Stimulated activated CD8-positive, alpha-beta memory T cell treated with anti-CD3 and anti-CD28 coated beads, Interleukin-7, amount 100 ng/mL, for 48 hours (primary cell): ENCODE data around the gene MTA2.
A peak's percentile ranks its signal among the peaks of the same experiment; 100 is the strongest.
"Not testable (repeated sequence)": the region's sequence is repeated elsewhere in the genome, so short reads cannot be mapped to it uniquely, and the experiment has no call there.

ENCODE experiments used
- DNase-seq, 2 donors: peaks; one replicate each; pipeline ENCODE4 v3.0.0-alpha.2; 2020; ENCODE audit warnings: low read depth in 1 of 2; ENCODE audit errors: extremely low read depth in 1 of 2

MTA2 gene

DNA sequence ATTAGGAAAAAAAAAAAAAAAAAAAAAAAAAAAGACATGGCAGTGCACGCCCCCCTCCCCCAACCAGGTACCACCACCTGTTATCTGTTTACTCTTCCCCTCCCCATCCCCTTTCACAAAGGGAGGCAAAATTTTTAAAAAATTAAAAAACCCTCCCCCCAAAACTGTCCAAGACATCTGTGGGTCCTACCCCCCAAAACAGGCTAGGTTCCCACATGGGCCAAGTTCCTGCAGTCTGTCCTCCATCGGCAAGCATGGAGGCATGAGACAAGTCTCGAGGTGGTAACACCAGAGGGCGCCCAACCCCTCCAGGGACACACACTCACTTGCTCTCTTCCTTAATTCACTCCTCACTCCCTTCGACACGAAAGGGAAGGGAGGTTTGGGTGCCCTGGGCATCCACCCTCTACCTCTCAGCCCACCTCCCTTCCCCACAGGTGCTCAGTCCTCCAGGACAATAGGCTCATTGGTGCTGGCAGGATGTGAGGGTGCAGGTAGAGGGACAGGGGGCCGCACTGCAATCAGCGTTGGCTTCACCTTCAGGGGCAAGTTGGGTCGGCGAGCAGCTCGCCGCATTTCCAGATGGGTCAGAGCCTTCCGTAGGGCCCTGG, 8.1 kb downstream of the MTA2 start:
- peak in 1 of 2 donors; percentile 68 for DNase-seq

DNA sequence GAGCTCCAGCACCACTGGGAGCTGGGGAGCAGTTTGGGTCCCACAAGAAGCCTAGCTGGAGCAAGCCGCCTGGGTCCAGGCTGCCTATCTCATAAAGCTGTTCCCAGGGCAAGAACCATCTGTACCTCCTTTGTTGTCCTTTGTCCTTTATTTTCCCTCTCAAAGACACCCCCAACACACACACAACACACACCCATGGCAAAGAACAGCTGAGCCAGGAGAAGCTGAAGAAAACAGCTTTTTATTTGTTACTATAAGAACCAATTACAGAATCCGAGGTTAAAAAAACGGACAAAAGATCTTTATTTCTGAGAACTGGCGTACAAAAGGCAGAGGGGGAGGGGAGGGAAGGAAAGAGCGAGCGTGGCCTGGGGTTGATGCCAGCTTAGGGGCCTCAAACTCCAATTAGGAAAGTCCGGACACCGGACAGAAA, 8.7 kb downstream of the MTA2 start:
- no peak for DNase-seq

DNA sequence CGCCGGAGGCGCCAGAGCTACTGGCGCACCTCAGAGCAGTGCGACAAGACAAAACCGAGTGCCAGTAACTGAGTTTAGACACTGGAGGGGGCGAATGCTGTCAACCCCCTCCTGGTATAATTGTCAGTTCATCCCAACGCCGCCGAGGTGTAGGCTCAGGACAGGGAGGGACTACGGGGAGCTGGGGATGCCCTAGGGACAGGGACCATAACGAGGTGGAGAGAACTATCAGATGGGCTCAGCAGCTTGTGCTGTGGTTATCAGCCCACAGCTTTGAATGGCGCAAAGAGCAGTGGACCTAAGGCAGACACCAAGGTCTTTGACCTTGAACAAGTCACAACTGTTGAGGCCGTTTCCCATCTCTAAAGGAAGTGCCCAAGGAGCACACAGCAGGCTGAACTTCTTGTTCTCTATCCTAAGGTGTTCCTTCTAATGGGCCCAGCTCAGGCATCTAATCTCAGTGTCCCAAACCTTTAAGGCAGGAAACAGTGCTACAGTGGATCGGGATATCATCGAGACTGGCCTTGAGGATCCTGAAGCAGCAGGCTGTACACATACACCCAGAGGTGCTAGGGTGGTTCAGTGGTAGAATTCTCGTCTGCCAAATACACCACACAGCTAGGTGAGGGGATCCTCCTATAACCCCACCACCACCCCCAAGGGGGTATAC, 9.4 kb downstream of the MTA2 start:
- no peak for DNase-seq

DNA sequence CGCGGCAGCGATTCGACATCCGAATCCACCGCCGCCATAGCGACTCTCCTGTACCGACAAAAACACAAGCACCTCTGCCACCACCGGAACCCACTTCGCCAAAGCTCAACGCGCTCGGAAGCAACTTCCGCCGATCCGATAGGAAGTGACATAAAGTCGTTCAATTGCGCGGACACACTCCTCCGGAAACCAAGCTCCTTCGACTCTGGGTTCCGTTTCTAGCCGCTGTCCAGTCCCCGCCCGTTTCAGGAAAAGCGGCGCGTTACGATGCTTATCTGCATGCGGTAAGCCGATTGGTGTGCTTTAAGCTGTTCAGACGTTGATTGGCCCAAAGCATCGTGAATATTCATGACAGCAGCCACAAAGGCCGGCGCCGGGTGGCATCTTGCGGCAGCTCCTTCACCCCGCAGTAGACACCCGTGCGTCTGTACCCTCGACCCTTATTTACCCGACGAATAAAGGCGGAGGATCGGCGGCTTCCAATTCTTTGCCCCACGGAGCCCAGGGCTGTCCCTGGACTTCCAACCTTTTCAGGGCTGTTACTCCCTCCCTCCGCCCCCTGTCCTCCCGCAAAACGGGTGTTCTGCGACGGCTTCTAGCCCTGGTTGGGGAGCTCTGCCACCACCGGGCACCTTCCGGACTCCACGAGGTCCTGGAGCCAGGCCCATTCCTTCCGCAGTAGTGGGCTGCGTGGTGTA, 10.1 kb downstream of the MTA2 start, which contains the start of gene TUT1:
TUT1 (minus strand) TSS at position 76 of the 698 bp plus-strand sequence; CDS start at position 38, 38 bp downstream.
- DNase-seq, result peak; percentile 87 to 95

DNA sequence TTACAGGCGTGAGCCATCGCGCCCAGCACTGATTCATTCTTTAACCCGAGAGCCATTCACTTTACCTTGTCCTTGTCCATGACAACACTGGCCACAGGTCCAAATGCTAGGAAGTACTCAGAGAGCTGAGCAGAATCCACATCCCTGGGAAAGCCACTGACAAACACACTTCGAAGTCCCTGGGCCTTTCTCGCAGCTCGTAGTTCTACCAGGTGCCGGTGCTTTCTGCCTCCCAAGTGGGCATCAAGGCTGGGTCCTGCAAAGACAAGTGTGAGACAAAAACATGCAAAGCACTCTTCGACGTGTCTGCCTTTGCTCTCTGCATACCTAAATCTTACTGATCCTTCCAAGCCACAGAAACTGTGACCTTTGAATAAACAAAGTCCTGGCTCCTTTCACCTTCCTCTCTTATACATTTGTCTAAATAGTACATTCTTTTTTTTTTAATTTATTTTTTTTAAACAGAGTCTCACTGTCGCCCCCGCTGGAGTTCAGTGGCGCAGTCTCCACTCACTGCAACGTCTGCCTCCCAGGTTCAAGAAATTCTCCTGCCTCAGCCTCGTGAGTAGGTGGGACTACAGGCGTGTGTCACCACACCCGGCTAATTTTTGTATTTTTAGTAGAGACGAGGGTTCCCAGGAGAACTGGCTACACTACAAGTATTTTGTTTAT, 12.6 kb downstream of the MTA2 start:
- no peak for DNase-seq

DNA sequence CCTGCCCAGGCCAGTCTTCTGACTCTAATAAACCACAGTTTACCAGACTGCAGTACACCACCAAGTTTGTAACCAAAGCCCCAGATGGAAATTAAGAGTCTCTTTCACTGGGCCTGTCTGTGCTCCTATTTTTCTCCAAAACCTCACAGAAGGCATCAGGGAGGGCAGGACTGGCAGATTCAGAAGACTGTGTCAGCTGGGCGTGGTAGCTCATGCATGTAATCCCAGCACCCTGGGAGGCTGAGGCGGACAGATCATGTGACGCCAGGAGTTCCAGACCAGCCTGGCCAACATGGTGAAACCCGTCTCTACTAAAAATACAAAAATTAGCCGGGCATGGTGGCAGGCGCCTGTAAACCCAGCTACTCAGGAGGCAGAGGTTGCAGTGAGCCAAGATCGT, 16.3 kb downstream of the MTA2 start:
- DNase-seq, result not testable (repeated sequence)

DNA sequence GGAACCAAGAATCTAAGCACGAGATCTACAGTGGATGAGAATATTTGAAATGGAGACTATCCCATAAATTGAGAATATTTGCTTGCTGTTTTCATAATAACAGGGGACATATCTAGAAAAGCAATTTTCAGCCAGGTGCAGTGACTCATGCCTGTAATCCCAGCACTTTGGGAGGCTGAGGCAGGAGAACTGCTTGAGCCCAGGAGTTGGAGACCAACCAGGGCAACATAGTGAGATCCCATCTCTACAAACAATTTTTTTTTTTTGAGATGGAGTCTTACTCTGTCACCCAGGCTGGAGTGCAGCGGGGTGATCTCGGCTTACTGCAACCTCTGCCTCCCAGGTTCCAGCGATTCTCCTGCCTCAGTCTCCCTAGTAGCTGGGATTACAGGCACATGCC, 19.9 kb downstream of the MTA2 start:
- DNase-seq, result not testable (repeated sequence)

DNA sequence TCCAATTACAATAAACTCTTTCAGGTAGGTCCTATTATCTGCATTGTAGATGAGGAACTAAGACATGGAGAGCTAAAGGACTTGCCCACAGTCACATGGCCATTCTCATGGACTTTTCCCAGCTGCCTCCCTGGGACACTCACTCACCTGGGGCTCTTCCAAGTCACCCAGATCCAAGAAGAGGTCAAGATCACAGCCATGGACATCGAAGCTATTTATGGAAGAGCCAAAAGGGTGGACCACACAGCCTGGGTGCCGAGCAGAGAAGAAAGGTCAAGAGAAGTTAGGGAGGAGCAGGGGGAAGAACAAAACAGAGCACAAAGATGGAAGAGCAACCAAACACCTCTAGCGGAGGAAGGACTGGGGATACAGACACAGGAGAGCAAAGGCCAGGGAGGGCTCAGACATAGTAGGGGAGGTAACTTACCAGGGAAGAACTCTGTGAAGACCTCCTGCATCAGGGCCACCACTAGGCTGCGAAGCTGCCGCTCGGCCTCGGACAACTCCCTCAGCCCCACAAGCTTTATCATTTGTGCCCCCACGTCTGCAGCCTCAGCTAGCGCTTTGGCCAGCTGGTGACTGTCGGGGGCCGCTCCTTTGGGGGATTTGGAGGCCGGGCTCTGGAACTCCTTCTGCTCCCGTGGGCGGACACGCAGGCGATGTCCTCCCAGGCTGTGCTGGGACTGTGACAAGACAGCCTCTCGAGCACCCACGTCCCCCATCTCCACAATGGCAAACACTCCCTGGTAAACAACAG, 20.5 kb downstream of the MTA2 start:
- DNase-seq, result no peak

DNA sequence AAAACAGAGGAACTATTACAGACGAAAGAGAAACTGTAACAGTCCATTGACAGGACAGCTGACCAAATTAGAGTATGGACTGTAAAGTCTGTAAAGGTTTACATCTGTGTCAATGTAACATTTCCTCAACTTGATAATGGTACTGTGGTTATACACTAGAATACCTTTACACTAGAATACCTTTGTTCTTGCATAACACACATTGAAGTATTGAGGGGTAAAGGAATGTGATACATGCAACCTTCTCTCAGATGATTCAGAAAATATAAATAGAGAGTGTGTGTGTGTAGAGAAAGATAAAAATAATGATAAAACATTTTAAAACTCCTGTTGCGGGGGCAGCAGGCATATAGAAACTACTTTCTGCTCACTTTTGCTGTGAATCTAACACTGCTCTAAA, 22.4 kb downstream of the MTA2 start:
- no peak for DNase-seq

DNA sequence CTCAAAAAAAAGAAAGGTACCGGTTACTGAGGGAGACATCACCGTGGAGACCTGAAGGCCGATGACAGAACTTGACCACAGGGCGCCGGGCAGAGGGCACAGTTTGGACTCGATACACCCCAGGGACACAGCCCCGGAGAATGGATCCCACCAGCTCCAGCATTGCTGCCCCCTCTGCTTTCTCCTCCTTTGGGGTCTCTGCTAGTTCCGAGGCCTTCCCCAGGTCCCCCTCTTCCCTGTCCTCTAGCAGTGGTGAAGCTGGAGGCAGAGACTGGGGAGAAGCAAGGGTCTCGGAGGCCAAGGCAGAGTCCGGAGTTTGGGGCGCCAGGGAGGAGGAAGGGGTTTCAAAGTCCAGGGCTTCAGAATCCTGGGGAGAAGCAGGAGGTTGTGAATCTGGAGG, 23.1 kb downstream of the MTA2 start:
- no peak for DNase-seq

DNA sequence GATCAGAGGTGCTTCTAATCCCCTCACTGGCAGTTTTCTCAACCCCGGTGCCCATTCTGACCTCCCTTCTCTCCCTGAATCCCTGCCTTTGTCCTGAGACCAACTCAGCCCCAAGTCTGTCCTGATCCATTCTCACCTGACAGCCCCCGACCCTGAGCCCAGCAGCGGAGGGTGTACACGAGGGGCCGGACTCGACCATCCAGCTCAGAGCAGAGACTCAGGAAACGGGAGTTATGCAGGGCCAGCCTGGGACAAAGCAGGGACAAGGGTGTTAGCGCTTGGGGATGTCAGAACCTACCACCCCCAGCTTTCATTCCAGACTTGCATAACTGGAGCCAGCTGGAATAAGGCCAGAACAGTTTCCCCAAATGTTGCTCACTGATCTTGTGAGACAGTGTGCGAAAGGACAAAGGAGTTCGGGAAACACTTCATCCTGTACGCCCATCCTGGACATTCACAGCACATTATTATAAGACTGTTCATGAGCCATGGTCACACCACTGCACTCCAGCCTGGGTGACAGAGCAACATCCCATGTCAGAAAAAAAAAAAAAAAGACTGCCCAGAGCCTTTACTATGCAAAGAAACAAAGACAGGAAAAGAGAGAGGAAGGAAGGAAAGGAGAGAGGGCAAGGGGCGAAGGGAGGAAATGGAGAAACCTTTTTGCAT, 24.5 kb downstream of the MTA2 start:
- no peak for DNase-seq

DNA sequence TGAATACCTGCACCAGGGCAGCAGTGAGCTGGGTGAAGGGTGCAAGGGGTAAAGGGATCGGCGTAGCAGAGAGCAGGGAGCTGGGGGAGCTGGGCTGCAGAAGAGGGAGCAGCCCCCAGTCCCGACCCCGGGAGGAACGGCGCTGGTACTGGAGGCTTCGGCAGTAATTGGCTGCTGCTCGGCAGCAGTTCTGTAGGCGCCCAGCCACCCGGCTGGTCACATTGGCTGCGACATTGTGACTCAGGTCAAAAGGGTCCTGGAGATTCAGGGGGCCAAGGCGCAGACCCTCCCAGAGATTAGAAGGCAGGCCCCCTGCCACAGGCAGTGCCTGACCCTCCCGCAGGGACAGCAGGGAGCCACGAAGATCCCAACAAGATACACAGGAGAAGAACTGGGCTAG, 25.8 kb downstream of the MTA2 start:
- no peak for DNase-seq

DNA sequence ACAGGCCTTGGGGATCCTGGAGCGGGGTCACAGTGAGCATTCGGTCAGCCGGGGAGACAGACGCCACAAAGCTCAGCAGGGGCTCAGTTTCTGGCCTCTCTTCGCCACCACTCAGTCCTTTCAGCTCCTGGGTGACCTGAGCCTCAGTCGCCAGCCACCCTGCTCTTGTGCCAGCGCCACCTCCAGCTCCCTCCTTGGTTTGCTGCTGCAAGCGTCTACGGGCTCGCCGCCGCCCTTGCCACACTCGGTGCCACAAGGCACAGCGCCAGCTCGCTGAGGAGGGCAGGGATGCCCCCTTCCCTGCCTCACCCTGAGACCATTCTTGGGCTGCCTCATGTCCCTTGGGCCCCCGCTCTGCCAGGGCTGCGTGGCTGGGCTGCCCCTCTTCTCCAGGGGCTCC, 26.5 kb downstream of the MTA2 start:
- no peak for DNase-seq

DNA sequence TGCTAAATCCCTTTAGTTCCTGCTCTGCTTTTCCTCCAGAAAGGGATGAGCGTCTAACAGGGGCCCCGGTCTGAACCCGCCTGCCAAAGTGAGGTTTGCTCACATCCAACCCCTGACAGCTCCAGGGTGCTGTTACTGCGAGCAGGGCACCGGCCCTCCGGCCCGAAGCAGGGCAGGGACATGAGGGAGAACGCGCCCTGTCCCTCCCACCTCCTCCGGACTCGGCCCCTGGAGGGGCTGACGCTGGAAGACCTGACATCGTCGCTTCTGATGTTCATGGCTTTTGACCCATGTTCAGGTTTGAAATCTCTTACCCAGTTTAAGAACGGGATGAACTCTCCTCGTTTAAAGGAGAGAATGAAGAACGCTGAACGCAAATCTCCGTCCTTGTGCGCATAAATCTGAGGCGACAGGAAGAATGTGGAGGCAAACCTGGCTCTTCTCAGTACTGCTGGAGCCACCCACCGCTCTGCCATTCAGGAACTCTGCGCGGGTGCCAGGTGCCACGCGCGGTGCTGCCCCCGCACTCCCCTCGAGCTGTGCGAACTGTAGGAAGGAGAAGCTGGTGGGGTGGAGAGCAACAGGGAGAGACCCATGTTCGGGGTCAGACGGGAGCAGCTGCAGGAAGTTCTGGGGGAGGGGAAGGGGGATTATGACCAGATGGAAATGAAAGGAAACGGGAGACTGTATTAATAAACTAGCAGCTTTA, 27.1 kb downstream of the MTA2 start:
- DNase-seq, result no peak

DNA sequence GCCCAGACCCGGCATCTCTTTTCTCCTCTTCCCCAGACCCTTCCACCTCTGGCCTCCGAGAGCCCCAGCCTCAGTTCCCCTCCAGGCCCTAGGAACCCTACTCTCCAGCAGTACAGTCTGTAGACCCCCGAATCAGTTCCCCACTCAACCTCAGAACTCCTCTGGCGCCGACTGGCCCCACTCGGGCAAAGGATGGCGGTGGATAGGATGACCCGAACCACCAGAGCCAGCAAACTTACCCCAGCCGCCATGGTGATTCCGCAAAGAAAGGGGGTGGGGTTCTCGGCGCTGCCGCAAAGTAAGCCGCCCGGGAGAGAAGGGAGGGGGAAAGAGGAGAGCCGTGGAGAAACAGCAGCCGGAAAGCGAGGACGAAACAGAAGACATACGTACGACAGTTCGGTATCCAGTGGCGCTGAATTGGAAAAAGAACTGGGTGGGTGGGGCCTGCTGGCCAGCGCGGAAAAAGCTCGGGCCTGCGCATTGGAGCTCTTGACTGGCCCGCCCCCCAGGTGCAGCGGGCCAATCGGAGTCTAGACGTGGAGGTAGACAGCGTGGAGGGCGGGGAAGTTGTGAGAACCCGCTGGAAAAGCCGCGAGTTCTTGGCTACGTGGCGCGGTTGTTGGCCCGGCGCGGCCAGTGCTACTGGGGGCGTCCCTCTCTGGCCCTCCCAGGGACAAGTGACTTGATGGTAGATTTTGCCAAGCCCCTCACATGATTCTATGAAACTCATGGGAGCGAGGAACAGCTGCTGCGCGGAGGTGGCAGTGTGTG, 27.9 kb downstream of the MTA2 start, which contains the start of gene EEF1G:
EEF1G (minus strand) TSS at position 300 of the 771 bp plus-strand sequence; CDS start at position 251, 49 bp downstream.
- DNase-seq, result peak; percentile 96 to 99

DNA sequence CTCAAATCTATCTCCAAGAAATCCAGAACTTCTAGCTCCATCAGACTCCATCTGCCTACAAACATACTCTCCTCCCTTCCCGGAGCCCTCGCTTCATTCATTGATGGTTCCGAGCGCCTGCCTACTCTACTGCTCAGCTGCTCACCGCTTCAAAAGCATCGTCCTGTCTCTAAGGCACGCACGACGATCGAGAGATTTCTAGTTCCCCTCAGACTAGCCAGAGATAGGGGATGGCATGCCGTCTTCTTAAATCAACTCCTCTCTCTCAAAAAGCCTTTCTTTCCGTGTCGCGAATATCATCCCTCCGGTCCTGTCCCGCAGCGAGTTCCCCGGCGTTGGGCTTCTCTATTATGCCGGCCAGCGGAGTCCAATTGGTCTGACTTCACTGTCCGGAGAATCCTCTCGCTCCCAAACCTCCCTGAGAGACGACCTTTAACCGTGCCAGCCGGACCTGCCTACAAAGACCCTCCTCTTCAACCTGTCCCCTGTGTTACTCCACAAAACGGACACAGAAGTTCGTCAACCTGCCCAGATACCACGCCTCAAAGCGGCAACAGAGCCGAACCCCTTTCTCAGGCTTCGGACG, 28.6 kb downstream of the MTA2 start:
- DNase-seq, result no peak

DNA sequence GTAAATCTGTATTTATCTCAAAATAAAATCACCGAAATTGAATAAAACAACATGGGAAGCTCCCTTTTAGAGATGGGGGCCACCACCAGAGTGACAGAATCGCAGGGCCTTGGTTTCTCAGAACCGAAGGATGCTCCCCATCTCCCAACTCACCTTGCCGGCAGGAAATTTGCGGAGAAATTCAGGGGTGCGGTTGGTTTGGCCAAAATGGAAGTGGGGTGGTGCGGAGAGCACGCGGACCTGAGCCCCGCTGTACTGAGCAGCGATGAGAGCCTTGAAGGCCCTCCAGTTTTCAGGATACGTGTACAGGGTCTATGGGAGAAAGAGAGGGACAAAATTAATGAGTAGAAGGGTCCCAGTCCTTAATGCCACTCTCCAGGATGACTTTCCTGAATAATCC, 29.2 kb downstream of the MTA2 start:
- DNase-seq, result no peak

DNA sequence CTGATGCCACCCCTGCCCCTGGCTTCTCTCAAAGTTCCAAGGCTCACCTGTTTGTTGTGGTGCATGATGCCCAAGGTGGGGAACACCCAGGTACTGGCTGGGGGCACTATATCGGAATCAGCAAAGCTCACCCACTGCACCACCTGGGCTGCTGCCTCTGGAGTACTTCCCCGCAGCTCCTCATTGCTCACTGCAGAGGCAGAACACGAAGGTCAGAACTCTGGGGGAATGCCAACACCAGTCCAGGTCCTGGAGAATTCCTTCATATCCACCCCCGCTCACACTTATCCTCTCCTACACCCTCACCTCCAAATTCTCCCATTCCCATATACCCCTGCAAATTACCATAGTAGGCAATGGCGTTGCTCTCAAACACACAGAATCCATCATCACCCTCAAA, 30.2 kb downstream of the MTA2 start:
- not testable (repeated sequence) for DNase-seq
